ENCODE results near the gene TIRAP.

GRCh38 chr11:126319374-126319740, 36.5 kb downstream of the TIRAP start:
- TF ChIP-seq CTCF (IDR thresholded peaks at IDR 0.05) = no peak
- TF ChIP-seq POLR2A (IDR thresholded peaks at IDR 0.05) = no peak
